AG10803 (cell line): ENCODE measurements around the gene DNM2.

Experiments
- DNase-seq: peaks from one replicate; pipeline ENCODE4 v3.0.0; 2010; ENCODE audit warnings: low read depth
- H3K4me3 ChIP-seq: 2 replicates; pipeline ENCODE4 v1.5.1; 2011; ENCODE audit warnings: mild to moderate bottlenecking, low read length, control low read depth
- CTCF ChIP-seq: conservative IDR thresholded peaks from 2 replicates; pipeline ENCODE4 v1.5.1; 2011; ENCODE audit warnings: mild to moderate bottlenecking, low read length, control low read depth, inconsistent platforms

Gene DNM2

GRCh38 chr19:10717054-10717355, 874 bp upstream of the DNM2 start:
- no peak for DNase-seq
- peak overlapping the region; percentile 45 for H3K4me3 ChIP-seq
- no peak for TF ChIP-seq CTCF

GRCh38 chr19:10718205-10719196, 622 bp downstream of the DNM2 start:
- peak overlapping the region; percentile 92 for H3K4me3 ChIP-seq
- DNase-seq: peak; percentile 36
- no peak for TF ChIP-seq CTCF

GRCh38 chr19:10719466-10719961, 1.6 kb downstream of the DNM2 start:
- peak overlapping the region; percentile 92 for H3K4me3 ChIP-seq
- TF ChIP-seq CTCF: no peak
- DNase-seq: no peak

- DNase-seq: no peak
- no peak for TF ChIP-seq CTCF
- no peak overlapping the region for H3K4me3 ChIP-seq
These were observed 2.8 kb downstream of the DNM2 start for GRCh38 chr19:10720607-10721125.

GRCh38 chr19:10723591-10723990, 5.7 kb downstream of the DNM2 start:
- no peak for DNase-seq
- no peak overlapping the region for H3K4me3 ChIP-seq
- TF ChIP-seq CTCF: no peak

GRCh38 chr19:10724573-10725071, 6.7 kb downstream of the DNM2 start:
- no peak for TF ChIP-seq CTCF
- H3K4me3 ChIP-seq: no peak overlapping the region
- peak; percentile 68 for DNase-seq
